Caco-2 (cell line): Measurements from ENCODE around the gene IMPG1. TPM values are rescaled to one million over a fixed set of nuclear protein-coding genes. Genes with fewer than 3 reads are reported as not detected.

ENCODE experiments used
- BruUV-seq: library from RNA; stranded (reverse); fragments of 400-500 nt; replicated peaks from 2 replicates; lab custom pipeline; 2021; lab: Mats Ljungman, UMichigan
- CTCF ChIA-PET: fragments of 300-600 bp; sonication (Branson Sonifier 250); formaldehyde crosslinking; loops from one replicate; lab custom pipeline; 2022; ENCODE audit warnings: antibody characterized with exemption; lab: Charles Lee
- POLR2A ChIA-PET: fragments of 300-600 bp; sonication (Branson Sonifier 250); formaldehyde crosslinking; loops from one replicate; lab custom pipeline; 2022; ENCODE audit warnings: antibody characterized with exemption; lab: Charles Lee
- DNase-seq, 2 experiments: peaks; one replicate each; pipeline versions ENCODE4 v3.0.0 to v3.0.0-alpha.2; 2020 to 2022
- H3K27me3 ChIP-seq: replicated peaks from 2 replicates; pipeline ENCODE4 v1.6.0; 2011; ENCODE audit warnings: low read length; ENCODE audit not compliant: control insufficient read depth, insufficient read depth
- H3K36me3 ChIP-seq: 2 replicates; pipeline ENCODE4 v1.5.1; 2011; ENCODE audit warnings: low read length; ENCODE audit not compliant: control insufficient read depth, insufficient read depth
- H3K4me1 ChIP-seq: fragments of 250-450 bp; sonication (Bioruptor Pico); 2 replicates; pipeline ENCODE4 v1.5.1; 2020; ENCODE audit warnings: mild to moderate bottlenecking
- H3K4me3 ChIP-seq: 2 replicates; pipeline ENCODE4 v1.5.1; 2011; ENCODE audit warnings: low read depth, mild to moderate bottlenecking, control low read depth, low read length
- H3K9me3 ChIP-seq: fragments of 250-450 bp; sonication (Bioruptor Pico); 2 replicates; pipeline ENCODE4 v1.5.1; 2020; ENCODE audit warnings: mild to moderate bottlenecking, moderate library complexity
- H3K27ac Mint-ChIP-seq: one replicate; pipeline ENCODE4 v1.8.0; 2022; ENCODE audit warnings: mixed read lengths; ENCODE audit not compliant: unreplicated experiment
- H3K27me3 Mint-ChIP-seq: one replicate; pipeline ENCODE4 v1.8.0; 2022; ENCODE audit warnings: mixed read lengths; ENCODE audit not compliant: insufficient read depth, unreplicated experiment
- H3K36me3 Mint-ChIP-seq: one replicate; pipeline ENCODE4 v1.8.0; 2022; ENCODE audit warnings: mild to moderate bottlenecking, mixed read lengths; ENCODE audit not compliant: insufficient read depth, unreplicated experiment
- H3K4me1 Mint-ChIP-seq: one replicate; pipeline ENCODE4 v1.8.0; 2022; ENCODE audit warnings: low read depth, mixed read lengths; ENCODE audit not compliant: unreplicated experiment
- H3K4me3 Mint-ChIP-seq: one replicate; pipeline ENCODE4 v1.8.0; 2022; ENCODE audit warnings: mild to moderate bottlenecking, moderate library complexity, mixed read lengths; ENCODE audit not compliant: unreplicated experiment
- H3K9me3 Mint-ChIP-seq: one replicate; pipeline ENCODE4 v1.8.0; 2022; ENCODE audit warnings: mixed read lengths; ENCODE audit not compliant: unreplicated experiment
- intact Hi-C: fragments of 100-400 bp; cut with micrococcal nuclease; formaldehyde crosslinking; loops from one replicate; pipeline ENCODE4 v1.10.0; 2022; ENCODE audit not compliant: unreplicated experiment
- total RNA-seq: library from RNA; stranded (reverse); gene quantifications from 2 replicates; pipeline ENCODE4 v1.2.3, GENCODE V29; 2022
- TF ChIP-seq, protein P1 (sequence below), 2 experiments: fragments of 200-600 bp in 1 of 2; IDR thresholded peaks; 1 replicate in 1 of 2; 2 replicates in 1 of 2; pipeline versions ENCODE4 v1.5.1 to v1.8.0; 2011 to 2022; ENCODE audit warnings: antibody characterized with exemption in 1 of 2, control low read depth in 1 of 2, inconsistent platforms in 1 of 2, low read depth in 1 of 2, low read length in 1 of 2, mild to moderate bottlenecking in 1 of 2, moderate library complexity in 1 of 2; ENCODE audit not compliant: insufficient read depth in 1 of 2, severe bottlenecking in 1 of 2, unreplicated experiment in 1 of 2

Gene IMPG1
- total RNA-seq, 1 experiment from 2014 or later = not detected

DNA sequence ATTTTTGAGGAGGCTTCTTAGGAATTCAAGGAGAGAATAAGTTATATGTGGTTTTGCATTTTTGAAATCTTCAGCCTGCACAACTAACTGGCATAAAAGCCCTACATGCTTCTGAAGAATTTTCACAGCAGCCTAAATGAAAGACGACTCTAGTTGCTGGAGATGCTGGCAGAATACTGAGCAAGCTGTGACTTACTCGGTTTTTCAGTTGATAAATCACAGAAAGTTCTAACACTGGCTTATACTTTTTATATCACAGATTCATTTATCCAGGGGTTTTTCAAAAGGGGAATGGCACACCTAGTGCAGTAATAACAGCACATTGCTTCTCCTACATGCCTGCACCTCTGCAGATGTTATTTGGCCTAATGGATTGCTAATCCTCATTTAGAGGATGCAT, 134.6 kb downstream of the IMPG1 start:
- intact Hi-C loops = loop anchor here (10.0 kb wide), 2 partner anchors 107 to 287 kb away; no protein-coding TSS in a partner anchor
- ChIA-PET CTCF (no interaction called here), POLR2A (no interaction called here)
- Histone ChIP-seq H3K4me1 (no peaks in the 10 kb centered on the region), H3K27me3 (no peaks in the 10 kb centered on the region), H3K36me3 (no peaks in the 10 kb centered on the region), H3K9me3 (no peaks in the 10 kb centered on the region), H3K4me3 (no peak overlapping the region)
- Mint-ChIP-seq H3K9me3 (peaks cover 6% of the 10 kb centered on the region), H3K27ac (no peak overlapping the region), H3K4me1 (peaks cover 8% of the 10 kb centered on the region), H3K36me3 (no peaks in the 10 kb centered on the region), H3K4me3 (no peak overlapping the region), H3K27me3 (peaks cover 3% of the 10 kb centered on the region)
- TF ChIP-seq, protein P1, sequence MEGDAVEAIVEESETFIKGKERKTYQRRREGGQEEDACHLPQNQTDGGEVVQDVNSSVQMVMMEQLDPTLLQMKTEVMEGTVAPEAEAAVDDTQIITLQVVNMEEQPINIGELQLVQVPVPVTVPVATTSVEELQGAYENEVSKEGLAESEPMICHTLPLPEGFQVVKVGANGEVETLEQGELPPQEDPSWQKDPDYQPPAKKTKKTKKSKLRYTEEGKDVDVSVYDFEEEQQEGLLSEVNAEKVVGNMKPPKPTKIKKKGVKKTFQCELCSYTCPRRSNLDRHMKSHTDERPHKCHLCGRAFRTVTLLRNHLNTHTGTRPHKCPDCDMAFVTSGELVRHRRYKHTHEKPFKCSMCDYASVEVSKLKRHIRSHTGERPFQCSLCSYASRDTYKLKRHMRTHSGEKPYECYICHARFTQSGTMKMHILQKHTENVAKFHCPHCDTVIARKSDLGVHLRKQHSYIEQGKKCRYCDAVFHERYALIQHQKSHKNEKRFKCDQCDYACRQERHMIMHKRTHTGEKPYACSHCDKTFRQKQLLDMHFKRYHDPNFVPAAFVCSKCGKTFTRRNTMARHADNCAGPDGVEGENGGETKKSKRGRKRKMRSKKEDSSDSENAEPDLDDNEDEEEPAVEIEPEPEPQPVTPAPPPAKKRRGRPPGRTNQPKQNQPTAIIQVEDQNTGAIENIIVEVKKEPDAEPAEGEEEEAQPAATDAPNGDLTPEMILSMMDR (IDR thresholded peaks at IDR 0.05; ENCODE audit: insufficient read depth in 1 of 2, low read depth in 1 of 2, low read length in 1 of 2, severe bottlenecking in 1 of 2, unreplicated experiment in 1 of 2) = no peak
- no TSS peak for BruUV-seq
- DNase-seq = no peak

DNA sequence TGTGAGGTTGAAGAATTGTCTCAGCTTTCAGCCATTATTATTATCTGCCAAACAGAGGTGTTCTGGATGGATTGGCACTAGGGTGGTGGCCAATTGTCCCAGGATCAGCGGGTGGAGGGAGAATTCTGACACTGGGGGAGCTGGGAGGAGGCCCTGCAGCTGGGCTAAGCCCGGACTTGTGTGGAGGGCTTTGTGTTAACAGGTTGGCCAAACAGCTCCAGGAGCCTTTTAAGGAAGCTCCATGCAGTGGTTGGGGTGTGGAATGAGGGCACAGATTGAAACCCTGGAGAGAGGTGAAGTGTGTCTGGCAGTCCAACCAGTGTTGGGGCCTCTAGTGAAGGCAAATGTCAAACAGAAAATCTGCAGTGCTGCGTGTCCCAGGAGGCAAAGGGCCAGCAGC, 135.8 kb downstream of the IMPG1 start:
- H3K9me3 ChIP-seq = no peaks in the 10 kb centered on the region
- H3K4me3 Mint-ChIP-seq = no peak overlapping the region
- no TSS peak for BruUV-seq
- no peaks in the 10 kb centered on the region for H3K4me1 ChIP-seq
- TF ChIP-seq, protein P1 (IDR thresholded peaks at IDR 0.05; ENCODE audit: insufficient read depth in 1 of 2, low read depth in 1 of 2, low read length in 1 of 2, severe bottlenecking in 1 of 2, unreplicated experiment in 1 of 2) = no peak
- H3K4me1 Mint-ChIP-seq = peaks cover 8% of the 10 kb centered on the region
- intact Hi-C loops = loop anchor here (10.0 kb wide), 2 partner anchors 108 to 288 kb away; no protein-coding TSS in a partner anchor
- peaks cover 3% of the 10 kb centered on the region for H3K27me3 Mint-ChIP-seq
- no peaks in the 10 kb centered on the region for H3K36me3 ChIP-seq
- DNase-seq = no peak
- H3K4me3 ChIP-seq = no peak overlapping the region
- CTCF ChIA-PET = no interaction called here
- POLR2A ChIA-PET = no interaction called here
- no peak overlapping the region for H3K27ac Mint-ChIP-seq
- H3K27me3 ChIP-seq = no peaks in the 10 kb centered on the region
- peaks cover 6% of the 10 kb centered on the region for H3K9me3 Mint-ChIP-seq
- no peaks in the 10 kb centered on the region for H3K36me3 Mint-ChIP-seq

DNA sequence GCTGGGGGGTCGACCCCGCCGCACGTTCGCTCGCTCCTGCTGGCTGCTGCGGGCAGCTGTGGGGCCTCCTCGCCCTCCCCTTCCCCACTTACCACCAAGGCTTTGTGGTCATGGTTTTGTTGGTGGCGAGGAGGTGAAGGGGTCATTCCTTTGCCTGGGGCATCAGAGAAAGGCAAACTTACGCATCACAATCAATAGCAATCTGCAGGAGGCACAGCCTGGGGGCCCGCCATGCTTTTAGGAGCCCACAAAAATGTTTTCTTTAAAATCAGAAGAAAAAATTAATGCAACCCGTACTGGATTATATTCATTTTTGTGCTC, 137.0 kb downstream of the IMPG1 start:
- Mint-ChIP-seq H3K4me1 (peaks cover 8% of the 10 kb centered on the region), H3K36me3 (no peaks in the 10 kb centered on the region), H3K4me3 (peak overlapping the region; percentile 58), H3K27me3 (peaks cover 3% of the 10 kb centered on the region), H3K9me3 (peaks cover 6% of the 10 kb centered on the region), H3K27ac (no peak overlapping the region)
- no TSS peak for BruUV-seq
- Histone ChIP-seq H3K27me3 (no peaks in the 10 kb centered on the region), H3K36me3 (no peaks in the 10 kb centered on the region), H3K4me1 (no peaks in the 10 kb centered on the region), H3K9me3 (no peaks in the 10 kb centered on the region), H3K4me3 (no peak overlapping the region)
- intact Hi-C loops = loop anchor here (1.0 to 10.0 kb wide), 6 partner anchors 11 to 925 kb away; no protein-coding TSS in a partner anchor
- ChIA-PET CTCF (interaction anchor here (0.8 to 1.7 kb wide), 5 partner anchors 42 to 926 kb away, joined by 3 to 13 read pairs (median 5); no protein-coding TSS in a partner anchor), POLR2A (no interaction called here)
- TF ChIP-seq, protein P1 (IDR thresholded peaks at IDR 0.05; ENCODE audit: insufficient read depth in 1 of 2, low read depth in 1 of 2, low read length in 1 of 2, severe bottlenecking in 1 of 2, unreplicated experiment in 1 of 2) = no peak
- DNase-seq = no peak
